H9 (cell line): ENCODE results near the gene OVOL1. TPM values are rescaled to one million over a fixed set of nuclear protein-coding genes. Genes with fewer than 3 reads are reported as not detected.
"Not testable (repeated sequence)": the region's sequence is repeated elsewhere in the genome, so short reads cannot be mapped to it uniquely, and the experiment has no call there.

Experiments
- DNase-seq: peaks from one replicate; pipeline ENCODE4 v3.0.0-alpha.2; 2017
- H2AFZ ChIP-seq: one replicate; pipeline ENCODE4 v1.6.1; 2013; ENCODE audit warnings: mild to moderate bottlenecking, low read length, control low read depth, moderate library complexity
- H2AK5ac ChIP-seq: 2 replicates; pipeline ENCODE4 v1.6.1; 2013; ENCODE audit warnings: low read length, control low read depth, mixed read lengths; ENCODE audit not compliant: insufficient read length
- H2BK120ac ChIP-seq: one replicate; pipeline ENCODE4 v1.6.1; 2013; ENCODE audit warnings: low read depth, mild to moderate bottlenecking, low read length, control low read depth, inconsistent platforms; ENCODE audit not compliant: poor library complexity, severe bottlenecking
- H2BK12ac ChIP-seq: 2 replicates; pipeline ENCODE4 v1.6.1; 2013; ENCODE audit warnings: low read length, control low read depth, mixed read lengths, low read depth; ENCODE audit not compliant: insufficient read length
- H2BK15ac ChIP-seq: 2 replicates; pipeline ENCODE4 v1.6.1; 2013; ENCODE audit warnings: low read depth, low read length, control low read depth
- H2BK20ac ChIP-seq: one replicate; pipeline ENCODE4 v1.6.1; 2013; ENCODE audit warnings: low read depth, mild to moderate bottlenecking, low read length, control low read depth, inconsistent platforms; ENCODE audit not compliant: poor library complexity, severe bottlenecking
- H2BK5ac ChIP-seq: 2 replicates; pipeline ENCODE4 v1.6.1; 2013; ENCODE audit warnings: low read length, control low read depth, mixed read lengths; ENCODE audit not compliant: insufficient read length
- H3K14ac ChIP-seq: 2 replicates; pipeline ENCODE4 v1.6.1; 2013; ENCODE audit warnings: low read length, control low read depth; ENCODE audit not compliant: insufficient read depth
- H3K18ac ChIP-seq: 2 replicates; pipeline ENCODE4 v1.6.1; 2013; ENCODE audit warnings: low read depth, mild to moderate bottlenecking, mixed read lengths, low read length, control low read depth; ENCODE audit not compliant: insufficient read length
- H3K23ac ChIP-seq: 2 replicates; pipeline ENCODE4 v1.6.1; 2013; ENCODE audit warnings: low read length, control low read depth, mixed read lengths, low read depth; ENCODE audit not compliant: insufficient read length
- H3K23me2 ChIP-seq: 2 replicates; pipeline ENCODE4 v1.6.1; 2013; ENCODE audit warnings: low read depth, mild to moderate bottlenecking, mixed read lengths, low read length, control low read depth; ENCODE audit not compliant: insufficient read length, poor library complexity, severe bottlenecking
- H3K27ac ChIP-seq: 2 replicates; pipeline ENCODE4 v1.5.1; 2013; ENCODE audit warnings: low read length, control low read depth, mixed read lengths, low read depth; ENCODE audit not compliant: insufficient read length
- H3K27me3 ChIP-seq: 2 replicates; pipeline ENCODE4 v1.6.1; 2013; ENCODE audit warnings: low read length, control low read depth, inconsistent platforms; ENCODE audit not compliant: insufficient read depth
- H3K4ac ChIP-seq: 2 replicates; pipeline ENCODE4 v1.6.1; 2013; ENCODE audit warnings: low read depth, mild to moderate bottlenecking, control low read depth, inconsistent platforms, low read length, moderate library complexity
- H3K4me1 ChIP-seq: 2 replicates; pipeline ENCODE4 v1.6.1; 2013; ENCODE audit warnings: low read length, control low read depth, inconsistent platforms; ENCODE audit not compliant: insufficient read depth
- H3K4me2 ChIP-seq: 2 replicates; pipeline ENCODE4 v1.6.1; 2013; ENCODE audit warnings: low read length, control low read depth, mixed read lengths; ENCODE audit not compliant: insufficient read length, insufficient read depth
- H3K56ac ChIP-seq: 2 replicates; pipeline ENCODE4 v1.6.1; 2013; ENCODE audit warnings: low read depth, mild to moderate bottlenecking, mixed read lengths, low read length, control low read depth; ENCODE audit not compliant: insufficient read length
- H3K79me1 ChIP-seq: 2 replicates; pipeline ENCODE4 v1.6.1; 2013; ENCODE audit warnings: low read depth, mild to moderate bottlenecking, moderate library complexity, low read length, control low read depth, inconsistent platforms; ENCODE audit not compliant: insufficient read depth, poor library complexity, severe bottlenecking
- H3K79me2 ChIP-seq: 2 replicates; pipeline ENCODE4 v1.6.1; 2013; ENCODE audit warnings: low read length, control low read depth, inconsistent platforms; ENCODE audit not compliant: insufficient read depth
- H3K9ac ChIP-seq: 2 replicates; pipeline ENCODE4 v1.6.1; 2013; ENCODE audit warnings: low read length, control low read depth, mixed read lengths; ENCODE audit not compliant: insufficient read length; ENCODE audit errors: extremely low read depth
- H3K9me3 ChIP-seq: one replicate; pipeline ENCODE4 v1.6.1; 2013; ENCODE audit warnings: low read depth, low read length, inconsistent platforms; ENCODE audit not compliant: control insufficient read depth
- H3T11ph ChIP-seq: one replicate; pipeline ENCODE4 v1.6.1; 2013; ENCODE audit warnings: mild to moderate bottlenecking, low read length, control low read depth, inconsistent platforms
- H4K20me1 ChIP-seq: one replicate; pipeline ENCODE4 v1.6.1; 2013; ENCODE audit not compliant: control insufficient read depth, insufficient read length, insufficient read depth
- H4K5ac ChIP-seq: 2 replicates; pipeline ENCODE4 v1.6.1; 2013; ENCODE audit warnings: low read depth, mild to moderate bottlenecking, mixed read lengths, low read length, control low read depth; ENCODE audit not compliant: insufficient read length
- H4K8ac ChIP-seq: replicated peaks from 2 replicates; pipeline ENCODE4 v1.6.1; 2013; ENCODE audit warnings: low read length, control low read depth, mixed read lengths, low read depth; ENCODE audit not compliant: insufficient read length
- H4K91ac ChIP-seq: 2 replicates; pipeline ENCODE4 v1.6.1; 2013; ENCODE audit warnings: low read depth, mild to moderate bottlenecking, moderate library complexity, mixed read lengths, low read length, control low read depth; ENCODE audit not compliant: insufficient read length
- H3K27ac Mint-ChIP-seq, 3 experiments: 2 replicates in 2 of 3; 3 replicates in 1 of 3; pipeline ENCODE4 v1.8.0; 2020 to 2021; ENCODE audit warnings: mixed read lengths in 3 of 3, mild to moderate bottlenecking in 1 of 3, moderate library complexity in 1 of 3
- H3K27me3 Mint-ChIP-seq: 2 replicates; pipeline ENCODE4 v1.8.0; 2021; ENCODE audit warnings: low read depth, mild to moderate bottlenecking, moderate library complexity, mixed read lengths
- H3K36me3 Mint-ChIP-seq, 3 experiments: 2 replicates in 2 of 3; 3 replicates in 1 of 3; pipeline ENCODE4 v1.8.0; 2020 to 2021; ENCODE audit warnings: low read depth in 3 of 3, mixed read lengths in 3 of 3; ENCODE audit not compliant: insufficient read depth in 1 of 3
- H3K4me1 Mint-ChIP-seq, 2 experiments: 2 replicates each; pipeline ENCODE4 v1.8.0; 2020; ENCODE audit warnings: mixed read lengths in 2 of 2
- H3K4me3 Mint-ChIP-seq, 2 experiments: 2 replicates in 1 of 2; 3 replicates in 1 of 2; pipeline ENCODE4 v1.8.0; 2020 to 2021; ENCODE audit warnings: mild to moderate bottlenecking in 2 of 2, mixed read lengths in 2 of 2, moderate library complexity in 1 of 2
- H3K9me3 Mint-ChIP-seq, 2 experiments: 2 replicates in 1 of 2; 3 replicates in 1 of 2; pipeline ENCODE4 v1.8.0; 2020; ENCODE audit warnings: mild to moderate bottlenecking in 2 of 2, mixed read lengths in 2 of 2, moderate library complexity in 1 of 2
- CTCF ChIP-seq: fragments of 200-600 bp; sonication (generic); conservative IDR thresholded peaks from 3 replicates; pipeline ENCODE4 v1.8.0; 2021; ENCODE audit warnings: antibody characterized with exemption, mild to moderate bottlenecking
- WGBS: extraction: QIAGEN DNeasy Blood & Tissue Kit; methylation state at CpG from one replicate; pipeline ENCODE4 v1.1.7; 2013; ENCODE audit warnings: missing lambda C conversion rate, low lambda C conversion rate, mixed read lengths; ENCODE audit not compliant: insufficient read length; ENCODE audit errors: extremely low coverage; 5-methylcytosine and 5-hydroxymethylcytosine counted together
- total RNA-seq: library from RNA; stranded (reverse); gene quantifications from 2 replicates; pipeline ENCODE4 v1.2.1, GENCODE V29; 2021

The OVOL1 gene
- total RNA-seq, 1 experiment from 2014 or later = 5.1 TPM

GRCh38 chr11:65767406-65767805, 19.5 kb upstream of the OVOL1 start:
- no peak overlapping the region for H3K23ac ChIP-seq

GRCh38 chr11:65767806-65768205, 19.1 kb upstream of the OVOL1 start:
- not testable (repeated sequence) for H3K4me3 Mint-ChIP-seq, H4K8ac ChIP-seq, H3K56ac ChIP-seq, H2BK20ac ChIP-seq, H3K4me2 ChIP-seq, H3K9ac ChIP-seq, H3K23me2 ChIP-seq, H2BK12ac ChIP-seq, H3K79me2 ChIP-seq, H3K23ac ChIP-seq, H3K27me3 ChIP-seq, H2AFZ ChIP-seq, H4K91ac ChIP-seq, H3K14ac ChIP-seq, H2BK15ac ChIP-seq, DNase-seq, H3K4me1 ChIP-seq, H3K4ac ChIP-seq, H3T11ph ChIP-seq, H3K18ac ChIP-seq, H2AK5ac ChIP-seq, H2BK120ac ChIP-seq, H3K4me1 Mint-ChIP-seq, H3K9me3 ChIP-seq, H2BK5ac ChIP-seq, H3K27ac Mint-ChIP-seq, H4K20me1 ChIP-seq, H4K5ac ChIP-seq, H3K79me1 ChIP-seq, H3K36me3 Mint-ChIP-seq, H3K27ac ChIP-seq, H3K27me3 Mint-ChIP-seq
- H3K9me3 Mint-ChIP-seq = peaks cover 6 to 20% of the 10 kb centered on the region in 2 experiments
- no CpG with 5 or more reads among the region's 5 CpGs for WGBS

More at GRCh38 chr11:65767406-65767805, 19.5 kb upstream of the OVOL1 start:
- Histone ChIP-seq H2BK12ac (no peak overlapping the region), H2AK5ac (no peak overlapping the region), H3K4ac (no peak overlapping the region), H3K27me3 (no peaks in the 10 kb centered on the region), H2AFZ (no peak overlapping the region), H4K5ac (no peak overlapping the region), H2BK15ac (no peak overlapping the region), H4K8ac (no peak overlapping the region), H3K79me1 (no peaks in the 10 kb centered on the region), H3K18ac (no peak overlapping the region), H3K4me2 (no peak overlapping the region), H3K4me1 (no peaks in the 10 kb centered on the region), H3K14ac (no peak overlapping the region), H2BK5ac (no peak overlapping the region), H3K23me2 (no peaks in the 10 kb centered on the region), H3K79me2 (no peaks in the 10 kb centered on the region), H3K27ac (no peak overlapping the region), H3K9me3 (no peaks in the 10 kb centered on the region), H3K9ac (no peak overlapping the region), H4K91ac (no peak overlapping the region), H2BK120ac (no peak overlapping the region), H4K20me1 (no peaks in the 10 kb centered on the region), H3T11ph (no peak overlapping the region), H3K56ac (no peak overlapping the region), H2BK20ac (no peak overlapping the region)
- Mint-ChIP-seq H3K27ac (no peak overlapping the region), H3K36me3 (no peaks in the 10 kb centered on the region; a peak in 2 of 7 replicates), H3K27me3 (peaks cover 7% of the 10 kb centered on the region), H3K4me3 (no peak overlapping the region), H3K9me3 (peaks cover 6 to 21% of the 10 kb centered on the region in 2 experiments), H3K4me1 (no peaks in the 10 kb centered on the region)
- no peak for TF ChIP-seq CTCF
- WGBS = no CpG with 5 or more reads among the region's 10 CpGs
- no peak for DNase-seq
